H1 (cell line): ENCODE measurements around the gene MYH9. TPM values are rescaled to one million over a fixed set of nuclear protein-coding genes. Genes with fewer than 3 reads are reported as not detected.

Experiments
- CTCF ChIA-PET: fragments of 300-600 bp; sonication (Branson Sonifier 250); formaldehyde crosslinking; loops from one replicate; lab custom pipeline; 2021; ENCODE audit not compliant: partially characterized antibody; lab: Charles Lee
- POLR2A ChIA-PET: fragments of 300-600 bp; sonication (Branson Sonifier 250); formaldehyde crosslinking; loops from one replicate; lab custom pipeline; 2021; ENCODE audit warnings: inconsistent platforms; ENCODE audit not compliant: partially characterized antibody; lab: Charles Lee
- DNase-seq, 2 experiments: peaks; one replicate each; pipeline versions ENCODE4 v3.0.0 to v3.0.0-alpha.2; 2010 to 2022; ENCODE audit warnings: low spot score in 2 of 2, low read depth in 1 of 2, mixed read lengths in 1 of 2
- FAIRE-seq: peaks from 2 replicates; lab custom pipeline; 2011; peaks lifted over from hg19 to GRCh38; lab: Jason Lieb, UNC
- H2AFZ ChIP-seq: 2 replicates; pipeline ENCODE4 v1.8.1; 2012; ENCODE audit warnings: low read length, inconsistent platforms
- H2AK5ac ChIP-seq: 2 replicates; pipeline ENCODE4 v1.6.1; 2013; ENCODE audit warnings: low read depth, low read length
- H2BK120ac ChIP-seq: replicated peaks from 2 replicates; pipeline ENCODE3; 2013; ENCODE audit warnings: low read depth, low read length, inconsistent platforms
- H2BK12ac ChIP-seq: 2 replicates; pipeline ENCODE4 v1.6.1; 2013; ENCODE audit warnings: low read depth, low read length
- H2BK15ac ChIP-seq: 2 replicates; pipeline ENCODE4 v1.6.1; 2013; ENCODE audit warnings: low read length
- H2BK20ac ChIP-seq: 2 replicates; pipeline ENCODE4 v1.6.1; 2013; ENCODE audit warnings: low read length
- H2BK5ac ChIP-seq: 2 replicates; pipeline ENCODE4 v1.6.1; 2013; ENCODE audit warnings: low read depth, low read length
- H3K14ac ChIP-seq: 2 replicates; pipeline ENCODE4 v1.6.1; 2013; ENCODE audit warnings: inconsistent platforms; ENCODE audit not compliant: insufficient read length
- H3K18ac ChIP-seq: 2 replicates; pipeline ENCODE4 v1.6.1; 2013; ENCODE audit warnings: low read length; ENCODE audit errors: extremely low read depth
- H3K23ac ChIP-seq: 2 replicates; pipeline ENCODE4 v1.6.1; 2013; ENCODE audit warnings: inconsistent platforms; ENCODE audit not compliant: insufficient read length
- H3K23me2 ChIP-seq: 2 replicates; pipeline ENCODE4 v1.6.1; 2013; ENCODE audit warnings: low read depth, low read length
- H3K27ac ChIP-seq: 2 replicates; pipeline ENCODE4 v1.6.1; 2011; ENCODE audit warnings: low read depth, low read length, inconsistent platforms
- H3K27me3 ChIP-seq, 4 experiments: replicated peaks in 1 of 4; 1 replicate in 1 of 4; 2 replicates in 3 of 4; pipeline versions ENCODE4 v1.6.1 to v1.8.1; 2011 to 2013; ENCODE audit warnings: low read length in 3 of 4, mild to moderate bottlenecking in 3 of 4, inconsistent platforms in 2 of 4, mixed read lengths in 2 of 4, moderate library complexity in 1 of 4; ENCODE audit not compliant: control insufficient read depth in 3 of 4, insufficient read depth in 3 of 4; ENCODE audit errors: extremely low read depth in 1 of 4
- H3K36me3 ChIP-seq, 4 experiments: 2 replicates each; pipeline versions ENCODE4 v1.6.1 to v1.8.1; 2011 to 2013; ENCODE audit warnings: mild to moderate bottlenecking in 4 of 4, low read length in 3 of 4, moderate library complexity in 2 of 4, control low read depth in 1 of 4, inconsistent platforms in 1 of 4; ENCODE audit not compliant: insufficient read depth in 4 of 4, control insufficient read depth in 2 of 4
- H3K4ac ChIP-seq: replicated peaks from 2 replicates; pipeline ENCODE3; 2013; ENCODE audit warnings: low read length, low read depth, mixed read lengths, inconsistent platforms; ENCODE audit not compliant: insufficient read length
- H3K4me1 ChIP-seq, 4 experiments: replicated peaks in 1 of 4; 1 replicate in 1 of 4; 2 replicates in 3 of 4; pipeline versions ENCODE4 v1.6.1 to v1.8.1; 2011 to 2013; ENCODE audit warnings: low read length in 3 of 4, inconsistent platforms in 2 of 4, mixed read lengths in 1 of 4; ENCODE audit not compliant: insufficient read depth in 4 of 4, control insufficient read depth in 3 of 4
- H3K4me2 ChIP-seq, 2 experiments: 2 replicates each; pipeline versions ENCODE4 v1.6.1 to v1.8.1; 2011 to 2013; ENCODE audit warnings: low read depth in 2 of 2, low read length in 2 of 2, control low read depth in 1 of 2, inconsistent platforms in 1 of 2, mild to moderate bottlenecking in 1 of 2; ENCODE audit not compliant: insufficient read depth in 1 of 2
- H3K4me3 ChIP-seq, 4 experiments: fragments of 200-600, 300-600 bp in 1 of 4; sonication (generic), shearing (Covaris generic), sonication (Bioruptor Twin) in 1 of 4; 2 replicates each; pipeline versions ENCODE4 v1.5.1 to v1.8.1; 2011 to 2016; ENCODE audit warnings: low read length in 4 of 4, low read depth in 3 of 4, control low read depth in 2 of 4, inconsistent platforms in 2 of 4, mild to moderate bottlenecking in 2 of 4, mixed read lengths in 1 of 4, moderate library complexity in 1 of 4; ENCODE audit not compliant: insufficient read depth in 2 of 4; ENCODE audit errors: extremely low read depth in 1 of 4
- H3K56ac ChIP-seq: replicated peaks from 2 replicates; pipeline ENCODE3; 2013; ENCODE audit warnings: low read depth, mild to moderate bottlenecking, mixed read lengths, low read length, inconsistent platforms; ENCODE audit not compliant: insufficient read length
- H3K79me1 ChIP-seq: 2 replicates; pipeline ENCODE4 v1.6.1; 2013; ENCODE audit warnings: low read depth, low read length, control low read depth
- H3K79me2 ChIP-seq, 2 experiments: 2 replicates each; pipeline versions ENCODE4 v1.6.1 to v1.8.1; 2012 to 2013; ENCODE audit warnings: low read length in 2 of 2, mild to moderate bottlenecking in 2 of 2, inconsistent platforms in 1 of 2; ENCODE audit not compliant: insufficient read depth in 2 of 2, control insufficient read depth in 1 of 2
- H3K9ac ChIP-seq, 4 experiments: replicated peaks in 1 of 4; 1 replicate in 1 of 4; 2 replicates in 3 of 4; pipeline versions ENCODE4 v1.6.1 to v1.8.1; 2011 to 2013; ENCODE audit warnings: low read depth in 3 of 4, low read length in 3 of 4, control low read depth in 2 of 4, mild to moderate bottlenecking in 2 of 4, moderate library complexity in 2 of 4, inconsistent platforms in 1 of 4; ENCODE audit errors: extremely low read depth in 1 of 4
- H3K9me3 ChIP-seq, 2 experiments: 2 replicates each; pipeline versions ENCODE4 v1.6.1 to v1.8.1; 2012 to 2013; ENCODE audit warnings: mild to moderate bottlenecking in 2 of 2, moderate library complexity in 2 of 2, control low read depth in 1 of 2, inconsistent platforms in 1 of 2, low read depth in 1 of 2, low read length in 1 of 2, mixed read lengths in 1 of 2; ENCODE audit not compliant: insufficient read depth in 2 of 2
- H4K20me1 ChIP-seq, 2 experiments: replicated peaks in 1 of 2; 2 replicates each; pipeline versions ENCODE3 to v1.8.1; 2011 to 2013; ENCODE audit warnings: inconsistent platforms in 2 of 2, low read length in 2 of 2, mild to moderate bottlenecking in 1 of 2; ENCODE audit not compliant: insufficient read depth in 2 of 2, control insufficient read depth in 1 of 2
- H4K5ac ChIP-seq: 2 replicates; pipeline ENCODE4 v1.6.1; 2013; ENCODE audit warnings: low read length, low read depth, mixed read lengths, inconsistent platforms; ENCODE audit not compliant: insufficient read length
- H4K8ac ChIP-seq: 2 replicates; pipeline ENCODE4 v1.8.0; 2013; ENCODE audit warnings: mild to moderate bottlenecking, moderate library complexity, low read length, inconsistent platforms; ENCODE audit not compliant: insufficient read depth; ENCODE audit errors: extremely low read depth
- H4K91ac ChIP-seq: replicated peaks from 2 replicates; pipeline ENCODE3; 2013; ENCODE audit warnings: low read length, mixed read lengths, inconsistent platforms; ENCODE audit not compliant: insufficient read length
- KDM1A ChIP-seq: fragments of 200-600, 300-600 bp; sonication (generic); IDR thresholded peaks from 2 replicates; pipeline ENCODE4 v1.7.1; 2016; ENCODE audit warnings: mild to moderate bottlenecking, low read length, borderline replicate concordance
- TEAD4 ChIP-seq: IDR thresholded peaks from 2 replicates; pipeline ENCODE4 v1.6.1; 2012; ENCODE audit warnings: low read depth, low read length, inconsistent platforms, mixed read lengths
- WGBS, 2 experiments: shearing (Covaris generic) in 1 of 2; methylation state at CpG; one replicate each; pipeline versions ENCODE4 v1.1.6 to v1.1.7; 2013 to 2015; ENCODE audit warnings: low lambda C conversion rate in 2 of 2, mixed read lengths in 2 of 2, inconsistent platforms in 1 of 2, low coverage in 1 of 2, missing lambda C conversion rate in 1 of 2; ENCODE audit not compliant: insufficient replicate concordance in 2 of 2, insufficient coverage in 1 of 2, insufficient read length in 1 of 2; ENCODE audit errors: extremely low coverage in 1 of 2, missing lambda C conversion rate in 1 of 2; 5-methylcytosine and 5-hydroxymethylcytosine counted together
- polyA plus RNA-seq, 7 experiments: library from polyadenylated mRNA; depleted of rRNA in 3 of 7; stranded (reverse) in 5 of 7; unstranded in 2 of 7; fragments of >200 nt in 5 of 7; fragments of 200-250 nt in 2 of 7; gene quantifications; 1 replicate in 5 of 7; 2 replicates in 1 of 7; 4 replicates in 1 of 7; pipeline versions ENCODE4 v1.2.1 to v1.2.3, GENCODE V29; 2011 to 2013; ENCODE audit warnings: missing spikeins in 2 of 7, mixed read lengths in 2 of 7
- total RNA-seq: library from RNA; stranded (reverse); fragmentation: NEBNext Ultra II Directional; extraction: Animal tissue kit (Norgen Biotek cat#: 25700); gene quantifications from 2 replicates; pipeline ENCODE4 v1.2.1, GENCODE V29; 2021

The MYH9 gene
- total and polyA plus RNA-seq, 2 of the 8 experiments (the other 6 are each of a cell fraction or from before 2014, with no cell fraction given), result 24.9 to 322 TPM

DNA sequence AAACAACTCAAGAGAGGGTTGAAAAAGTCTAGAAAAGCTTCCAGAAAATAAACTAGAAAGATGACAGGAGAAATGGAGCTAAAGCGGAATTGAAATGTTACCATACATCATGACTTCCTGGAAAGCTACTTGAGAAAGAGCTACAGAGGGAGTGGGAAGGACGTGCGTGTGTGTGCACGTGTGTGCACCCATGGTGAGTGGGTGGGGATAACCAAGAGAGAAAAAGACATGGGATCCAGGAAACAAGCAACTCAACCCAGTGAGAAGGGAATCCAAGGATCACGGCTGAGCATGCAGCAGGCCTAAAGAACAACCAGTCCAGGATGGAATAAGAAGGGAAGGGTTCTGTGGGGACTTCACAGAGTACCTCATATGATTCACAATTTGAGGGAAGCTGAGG is 113.2 kb downstream of the MYH9 start:
- Histone ChIP-seq H4K20me1 (no peaks in the 10 kb centered on the region), H3K27me3 (no peaks in the 10 kb centered on the region), H3K23ac (no peak overlapping the region), H2AK5ac (no peak overlapping the region), H3K56ac (no peak overlapping the region), H4K5ac (no peak overlapping the region), H4K8ac (no peak overlapping the region), H4K91ac (no peak overlapping the region), H3K23me2 (0 out of 2 replicates have a peak, but pooled peaks cover 1% of the 10 kb centered on the region), H2BK12ac (no peak overlapping the region), H2BK15ac (peak overlapping the region; percentile 50; the same call in 1 of the 2 replicates), H2BK20ac (no peak overlapping the region), H2AFZ (no peak overlapping the region), H2BK120ac (no peak overlapping the region), H3K36me3 (no peaks in the 10 kb centered on the region), H3K27ac (no peak overlapping the region), H3K79me2 (no peaks in the 10 kb centered on the region), H3K4ac (no peak overlapping the region), H3K18ac (no peak overlapping the region), H3K14ac (no peak overlapping the region), H3K79me1 (no peaks in the 10 kb centered on the region), H3K4me2 (no peak overlapping the region), H3K9me3 (no peaks in the 10 kb centered on the region), H2BK5ac (no peak overlapping the region), H3K9ac (no peak overlapping the region), H3K4me3 (no peak overlapping the region), H3K4me1 (no peaks in the 10 kb centered on the region; a peak in 3 of 7 replicates)
- CTCF ChIA-PET, result interaction anchor here (1.0 to 2.4 kb wide), 7 partner anchors 10 to 209 kb away, joined by 3 to 6 read pairs (median 4); no protein-coding TSS in a partner anchor
- DNase-seq (no peak), FAIRE-seq (no peak)
- WGBS, 2 experiments, result 72% methylated on average over 5 of the region's 5 CpGs; no CpG with 5 or more reads in 1 of the 2 experiments
- POLR2A ChIA-PET, result no interaction called here
- TF ChIP-seq KDM1A (no peak), TEAD4 (no peak)
